GOT3 (cell line): ENCODE measurements around the gene TSTD2.

Experiments used
- DNase-seq: peaks from one replicate; lab custom pipeline; 2025; ENCODE audit warnings: mixed read lengths; lab: John Stamatoyannopoulos, UW

The TSTD2 gene

GRCh38 chr9:97562542-97562941 lies 70.6 kb downstream of the TSTD2 start:
- no peak for DNase-seq

DNA sequence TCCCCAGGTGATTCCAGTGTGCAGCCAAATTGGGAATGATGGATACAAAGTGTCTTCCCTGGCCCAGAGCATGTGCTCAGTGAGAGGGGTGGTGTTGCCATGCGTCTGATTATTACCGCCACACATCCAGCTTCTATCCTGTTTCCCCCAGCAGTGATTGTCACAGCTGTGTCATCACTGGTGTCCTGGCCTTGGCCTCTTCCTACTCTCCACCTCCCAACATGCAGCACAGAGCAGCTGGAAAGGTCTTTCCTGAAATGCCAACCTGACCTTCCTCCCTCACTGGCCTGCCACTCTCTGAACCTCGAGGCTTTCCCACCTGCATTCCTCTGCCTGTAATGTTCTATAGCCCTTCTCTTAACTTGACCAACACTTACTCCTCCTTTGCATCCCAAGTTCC lies 71.7 kb downstream of the TSTD2 start:
- DNase-seq, result no peak

GRCh38 chr9:97560851-97561250 lies 72.3 kb downstream of the TSTD2 start:
- DNase-seq, result no peak

DNA sequence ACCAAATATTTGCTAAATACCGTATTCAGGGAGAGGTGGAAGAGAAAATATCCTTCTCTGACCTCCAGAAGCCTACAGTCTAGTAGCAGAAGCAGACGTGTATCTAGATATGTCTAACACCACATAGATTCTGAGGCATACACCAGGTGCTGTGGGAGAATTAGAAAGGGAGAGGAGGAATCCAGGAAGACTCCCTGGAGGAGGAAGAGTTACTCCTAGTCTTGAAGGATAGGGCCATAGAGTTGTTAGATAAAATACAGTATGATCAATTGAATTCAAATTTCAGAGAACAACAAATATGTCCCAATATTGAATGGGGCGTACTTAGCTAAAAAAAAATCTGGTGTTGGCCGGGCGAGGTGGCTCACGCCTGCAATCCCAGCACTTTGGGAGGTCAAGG lies 73.0 kb downstream of the TSTD2 start:
- DNase-seq, result no peak

DNA sequence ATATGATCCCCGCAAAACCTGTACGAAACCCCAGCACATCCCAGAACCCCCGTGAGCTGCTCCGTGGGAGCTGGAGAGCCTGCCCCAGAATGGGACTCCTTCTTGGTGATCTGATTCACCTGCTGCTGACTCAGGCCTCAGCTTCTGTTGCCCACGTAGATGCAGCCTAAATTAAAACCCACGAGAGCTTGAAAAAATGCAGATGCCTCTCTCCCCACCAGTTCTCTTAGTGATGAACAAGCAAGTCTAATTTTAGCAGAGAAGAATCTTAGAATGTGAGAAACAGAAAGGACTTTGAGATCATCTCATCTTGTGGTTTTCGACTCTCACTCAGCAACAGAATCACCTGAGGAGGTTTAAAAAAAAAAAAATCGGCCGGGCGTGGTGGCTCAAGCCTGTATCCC lies 74.1 kb downstream of the TSTD2 start:
- no peak for DNase-seq

GRCh38 chr9:97558701-97559101 lies 74.5 kb downstream of the TSTD2 start:
- no peak for DNase-seq

DNA sequence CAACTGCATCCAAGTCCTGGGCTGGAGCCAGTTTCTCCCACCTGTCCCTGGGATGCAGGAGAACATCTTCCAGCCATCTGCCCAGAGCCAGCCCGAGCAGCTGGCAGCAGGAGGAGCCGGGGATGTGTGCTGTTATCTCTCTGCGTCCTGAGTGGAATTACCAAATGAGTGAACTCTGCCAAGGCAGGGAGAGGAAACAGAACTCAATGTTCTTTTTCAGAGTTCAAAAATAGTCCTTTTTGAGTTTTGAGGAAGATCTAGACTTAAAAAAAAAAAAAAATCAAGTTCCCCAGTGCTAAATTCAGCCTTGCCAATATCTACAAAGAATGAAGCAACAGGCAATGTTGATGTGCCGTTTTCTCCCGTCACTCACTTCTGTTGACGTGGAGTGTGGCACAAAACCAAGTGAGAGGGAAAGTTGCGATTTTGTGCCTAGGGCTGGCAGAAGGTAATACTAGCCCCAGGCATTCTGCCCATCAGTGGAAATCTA lies 75.5 kb downstream of the TSTD2 start:
- no peak for DNase-seq

GRCh38 chr9:97556721-97557605 lies 76.2 kb downstream of the TSTD2 start:
- no peak for DNase-seq

GRCh38 chr9:97556036-97556720 lies 77.0 kb downstream of the TSTD2 start:
- DNase-seq, result no peak

DNA sequence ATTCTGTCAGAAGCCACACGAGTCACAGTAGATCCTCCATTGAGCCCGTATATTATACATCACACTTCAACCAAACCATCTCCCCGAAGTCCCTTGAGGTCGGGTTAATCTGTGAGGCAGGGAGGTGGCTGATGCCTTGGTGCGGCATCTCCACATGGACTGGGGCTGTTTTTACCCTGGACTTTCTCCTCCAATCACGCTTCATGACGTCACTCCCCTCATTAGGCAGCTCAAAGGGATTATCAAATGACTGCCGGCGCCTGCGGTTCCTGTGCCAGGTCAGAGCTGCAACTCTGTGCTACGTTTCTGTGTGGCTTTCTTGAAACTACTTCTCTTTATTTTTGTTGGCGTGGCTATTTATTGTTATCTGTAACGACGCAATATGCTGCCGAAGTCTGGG lies 78.0 kb downstream of the TSTD2 start:
- DNase-seq, result no peak

- DNase-seq, result no peak
These were observed 78.5 kb downstream of the TSTD2 start for GRCh38 chr9:97554566-97555075.

DNA sequence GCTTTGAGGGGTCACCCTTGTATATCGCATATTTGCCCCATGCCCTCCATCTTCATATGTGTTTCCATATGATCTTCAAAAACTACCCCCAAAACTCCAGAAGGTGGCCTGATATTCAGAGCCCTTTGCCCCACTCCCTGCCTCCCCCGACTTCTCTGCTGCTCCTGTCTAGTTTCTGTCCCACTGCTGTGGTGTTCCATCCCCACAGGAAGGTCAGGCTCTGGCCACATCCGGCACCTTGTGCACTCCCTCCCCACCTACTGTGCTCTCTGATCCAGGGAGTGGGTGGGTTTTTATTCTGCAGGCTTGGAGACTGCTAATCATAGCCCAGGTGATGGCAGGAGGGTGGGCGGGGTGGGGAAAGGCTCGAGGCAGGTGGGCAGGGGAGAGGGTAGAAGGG lies 79.3 kb downstream of the TSTD2 start:
- no peak for DNase-seq

- DNase-seq, result no peak
These were observed 80.0 kb downstream of the TSTD2 start for GRCh38 chr9:97553141-97553540.

DNA sequence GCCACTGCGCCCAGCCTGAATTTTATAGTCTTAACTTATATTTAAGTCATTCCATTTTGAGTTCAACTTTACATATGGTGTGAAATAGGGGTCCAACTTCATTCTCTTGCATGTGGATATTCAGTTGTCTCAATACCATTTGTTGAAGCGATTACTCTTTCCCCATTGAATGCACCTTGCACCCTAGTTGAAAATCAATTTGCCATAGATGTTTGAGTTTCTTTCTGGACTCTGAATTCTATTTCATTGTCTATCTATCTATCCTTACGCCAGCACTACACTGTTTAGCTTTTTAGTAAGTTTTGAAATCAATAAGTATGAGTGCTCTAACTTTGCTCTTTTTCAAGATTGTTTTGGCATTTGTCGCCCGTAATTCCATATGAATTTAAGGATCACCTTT lies 81.9 kb downstream of the TSTD2 start:
- no peak for DNase-seq

GRCh38 chr9:97550386-97550785 lies 82.8 kb downstream of the TSTD2 start:
- DNase-seq, result no peak
